ENCODE data around the gene CCN6.

- TF ChIP-seq CTCF (IDR thresholded peaks at IDR 0.05; ENCODE audit: low read length) (no peak), EZH2 (optimal IDR thresholded peaks at IDR 0.05; ENCODE audit: low read depth, low read length) (no peak)
These were observed 45.4 kb upstream of the CCN6 start for GRCh38 chr6:112008482-112008881.

Measured in MM.1S (cell line).